ENCODE measurements around the gene SFXN5.

DNA sequence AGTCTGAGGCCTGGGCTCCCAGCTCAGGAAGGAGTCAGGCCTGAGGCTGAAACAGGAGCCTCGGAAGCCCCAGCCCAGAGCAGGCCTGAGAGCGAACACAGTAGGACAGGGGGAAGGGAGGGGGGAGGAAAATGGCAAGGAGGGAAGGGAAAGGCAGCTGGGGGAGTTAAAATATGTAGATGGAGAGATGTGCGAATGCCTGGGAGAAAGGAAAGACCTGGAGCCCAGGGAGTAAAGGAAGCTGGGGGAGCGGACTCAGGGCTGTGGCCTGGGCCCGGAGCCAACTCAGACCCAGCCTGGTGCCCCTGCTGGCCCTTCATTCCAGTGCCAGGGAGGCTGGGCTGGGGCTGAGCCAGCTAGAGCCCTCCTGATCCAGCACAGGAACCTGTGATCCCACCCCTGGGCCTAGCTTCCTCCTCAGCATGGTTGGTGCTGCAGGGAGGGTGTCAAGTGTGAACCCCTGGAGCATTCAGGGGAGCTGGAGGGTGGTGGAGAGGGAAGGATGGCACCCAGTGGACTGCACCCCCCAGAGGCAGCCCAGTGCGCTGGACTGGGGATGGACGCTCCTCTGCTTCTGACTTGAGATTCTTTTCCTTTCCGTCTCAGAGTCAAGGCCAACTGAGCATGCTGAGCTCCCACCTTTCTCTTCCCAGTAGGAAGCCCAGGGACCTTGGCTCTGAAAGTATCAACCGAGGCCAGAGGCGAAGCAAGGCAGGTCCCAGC lies 107.9 kb downstream of the SFXN5 start:
- TF ChIP-seq, protein P1, sequence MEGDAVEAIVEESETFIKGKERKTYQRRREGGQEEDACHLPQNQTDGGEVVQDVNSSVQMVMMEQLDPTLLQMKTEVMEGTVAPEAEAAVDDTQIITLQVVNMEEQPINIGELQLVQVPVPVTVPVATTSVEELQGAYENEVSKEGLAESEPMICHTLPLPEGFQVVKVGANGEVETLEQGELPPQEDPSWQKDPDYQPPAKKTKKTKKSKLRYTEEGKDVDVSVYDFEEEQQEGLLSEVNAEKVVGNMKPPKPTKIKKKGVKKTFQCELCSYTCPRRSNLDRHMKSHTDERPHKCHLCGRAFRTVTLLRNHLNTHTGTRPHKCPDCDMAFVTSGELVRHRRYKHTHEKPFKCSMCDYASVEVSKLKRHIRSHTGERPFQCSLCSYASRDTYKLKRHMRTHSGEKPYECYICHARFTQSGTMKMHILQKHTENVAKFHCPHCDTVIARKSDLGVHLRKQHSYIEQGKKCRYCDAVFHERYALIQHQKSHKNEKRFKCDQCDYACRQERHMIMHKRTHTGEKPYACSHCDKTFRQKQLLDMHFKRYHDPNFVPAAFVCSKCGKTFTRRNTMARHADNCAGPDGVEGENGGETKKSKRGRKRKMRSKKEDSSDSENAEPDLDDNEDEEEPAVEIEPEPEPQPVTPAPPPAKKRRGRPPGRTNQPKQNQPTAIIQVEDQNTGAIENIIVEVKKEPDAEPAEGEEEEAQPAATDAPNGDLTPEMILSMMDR (IDR thresholded peaks at IDR 0.05; ENCODE audit: insufficient read depth, low read length, poor library complexity, severe bottlenecking), result no peak
- no peak for TF ChIP-seq EZH2phosphoT487 (conservative IDR thresholded peaks at IDR 0.05; ENCODE audit: low read length)
